Measurements from ENCODE around the gene PLEKHH3.

- TF ChIP-seq ZNF274 (IDR thresholded peaks at IDR 0.05; ENCODE audit: low read depth, low read length) (no peak), POLR2A (IDR thresholded peaks at IDR 0.05; ENCODE audit: borderline replicate concordance, extremely low read depth, insufficient read depth, insufficient read length) (no peak), ELF1 (IDR thresholded peaks at IDR 0.05; ENCODE audit: borderline replicate concordance, low read depth) (no peak), MAX (IDR thresholded peaks at IDR 0.05) (no peak), EZH2 (IDR thresholded peaks at IDR 0.05) (no peak), SIN3A (IDR thresholded peaks at IDR 0.05; ENCODE audit: low read depth) (no peak), YY1 (IDR thresholded peaks at IDR 0.05; ENCODE audit: extremely low read depth, insufficient replicate concordance, low read depth, low read length) (no peak), POLR2AphosphoS5 (IDR thresholded peaks at IDR 0.05; ENCODE audit: low read depth, low read length) (no peak), ATF3 (IDR thresholded peaks at IDR 0.05) (no peak), ZFX (IDR thresholded peaks at IDR 0.05) (no peak)
- TF ChIP-seq, protein P1, sequence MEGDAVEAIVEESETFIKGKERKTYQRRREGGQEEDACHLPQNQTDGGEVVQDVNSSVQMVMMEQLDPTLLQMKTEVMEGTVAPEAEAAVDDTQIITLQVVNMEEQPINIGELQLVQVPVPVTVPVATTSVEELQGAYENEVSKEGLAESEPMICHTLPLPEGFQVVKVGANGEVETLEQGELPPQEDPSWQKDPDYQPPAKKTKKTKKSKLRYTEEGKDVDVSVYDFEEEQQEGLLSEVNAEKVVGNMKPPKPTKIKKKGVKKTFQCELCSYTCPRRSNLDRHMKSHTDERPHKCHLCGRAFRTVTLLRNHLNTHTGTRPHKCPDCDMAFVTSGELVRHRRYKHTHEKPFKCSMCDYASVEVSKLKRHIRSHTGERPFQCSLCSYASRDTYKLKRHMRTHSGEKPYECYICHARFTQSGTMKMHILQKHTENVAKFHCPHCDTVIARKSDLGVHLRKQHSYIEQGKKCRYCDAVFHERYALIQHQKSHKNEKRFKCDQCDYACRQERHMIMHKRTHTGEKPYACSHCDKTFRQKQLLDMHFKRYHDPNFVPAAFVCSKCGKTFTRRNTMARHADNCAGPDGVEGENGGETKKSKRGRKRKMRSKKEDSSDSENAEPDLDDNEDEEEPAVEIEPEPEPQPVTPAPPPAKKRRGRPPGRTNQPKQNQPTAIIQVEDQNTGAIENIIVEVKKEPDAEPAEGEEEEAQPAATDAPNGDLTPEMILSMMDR (IDR thresholded peaks at IDR 0.05 in 2 of 3, conservative IDR thresholded peaks at IDR 0.05 in 1 of 3; ENCODE audit: borderline replicate concordance in 1 of 3, insufficient read depth in 1 of 3, low read depth in 2 of 3, low read length in 2 of 3) = no peak
- TF ChIP-seq, protein P2, sequence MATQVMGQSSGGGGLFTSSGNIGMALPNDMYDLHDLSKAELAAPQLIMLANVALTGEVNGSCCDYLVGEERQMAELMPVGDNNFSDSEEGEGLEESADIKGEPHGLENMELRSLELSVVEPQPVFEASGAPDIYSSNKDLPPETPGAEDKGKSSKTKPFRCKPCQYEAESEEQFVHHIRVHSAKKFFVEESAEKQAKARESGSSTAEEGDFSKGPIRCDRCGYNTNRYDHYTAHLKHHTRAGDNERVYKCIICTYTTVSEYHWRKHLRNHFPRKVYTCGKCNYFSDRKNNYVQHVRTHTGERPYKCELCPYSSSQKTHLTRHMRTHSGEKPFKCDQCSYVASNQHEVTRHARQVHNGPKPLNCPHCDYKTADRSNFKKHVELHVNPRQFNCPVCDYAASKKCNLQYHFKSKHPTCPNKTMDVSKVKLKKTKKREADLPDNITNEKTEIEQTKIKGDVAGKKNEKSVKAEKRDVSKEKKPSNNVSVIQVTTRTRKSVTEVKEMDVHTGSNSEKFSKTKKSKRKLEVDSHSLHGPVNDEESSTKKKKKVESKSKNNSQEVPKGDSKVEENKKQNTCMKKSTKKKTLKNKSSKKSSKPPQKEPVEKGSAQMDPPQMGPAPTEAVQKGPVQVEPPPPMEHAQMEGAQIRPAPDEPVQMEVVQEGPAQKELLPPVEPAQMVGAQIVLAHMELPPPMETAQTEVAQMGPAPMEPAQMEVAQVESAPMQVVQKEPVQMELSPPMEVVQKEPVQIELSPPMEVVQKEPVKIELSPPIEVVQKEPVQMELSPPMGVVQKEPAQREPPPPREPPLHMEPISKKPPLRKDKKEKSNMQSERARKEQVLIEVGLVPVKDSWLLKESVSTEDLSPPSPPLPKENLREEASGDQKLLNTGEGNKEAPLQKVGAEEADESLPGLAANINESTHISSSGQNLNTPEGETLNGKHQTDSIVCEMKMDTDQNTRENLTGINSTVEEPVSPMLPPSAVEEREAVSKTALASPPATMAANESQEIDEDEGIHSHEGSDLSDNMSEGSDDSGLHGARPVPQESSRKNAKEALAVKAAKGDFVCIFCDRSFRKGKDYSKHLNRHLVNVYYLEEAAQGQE (IDR thresholded peaks at IDR 0.05; ENCODE audit: low read depth) = no peak
Measured at GRCh38 chr17:42651392-42651791, 25.4 kb downstream of the PLEKHH3 start.

All from HCT116 (cell line).